ENCODE data around the gene KRTAP5-4.

KRTAP5-4 gene

DNA sequence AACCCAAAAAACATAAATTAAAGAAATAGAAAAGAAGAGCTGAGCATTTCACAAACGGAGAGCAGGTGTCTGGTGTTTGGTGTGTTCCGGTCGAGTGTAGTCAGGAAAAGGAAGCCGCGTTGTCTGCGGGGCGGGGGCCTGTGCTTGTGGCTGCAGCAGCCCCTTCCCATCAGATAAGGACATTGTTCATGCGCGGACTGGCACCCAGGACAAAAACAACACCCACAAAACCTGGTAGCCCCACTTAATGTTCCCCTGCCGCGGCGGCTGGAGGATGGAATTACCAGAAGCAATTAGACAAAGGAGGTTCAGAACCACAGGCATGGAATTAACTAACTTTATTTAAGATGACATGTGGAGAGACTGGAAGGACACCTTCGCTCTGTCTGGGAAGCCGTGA is 37.6 kb upstream of the KRTAP5-4 start:
- no peak overlapping the region for H3K4me3 ChIP-seq (ENCODE audit: low read depth, low read length)
- DNase-seq (ENCODE audit: low read depth, low spot score), result no peak
- POLR2A ChIA-PET, result no interaction called here
- TF ChIP-seq, protein P1, sequence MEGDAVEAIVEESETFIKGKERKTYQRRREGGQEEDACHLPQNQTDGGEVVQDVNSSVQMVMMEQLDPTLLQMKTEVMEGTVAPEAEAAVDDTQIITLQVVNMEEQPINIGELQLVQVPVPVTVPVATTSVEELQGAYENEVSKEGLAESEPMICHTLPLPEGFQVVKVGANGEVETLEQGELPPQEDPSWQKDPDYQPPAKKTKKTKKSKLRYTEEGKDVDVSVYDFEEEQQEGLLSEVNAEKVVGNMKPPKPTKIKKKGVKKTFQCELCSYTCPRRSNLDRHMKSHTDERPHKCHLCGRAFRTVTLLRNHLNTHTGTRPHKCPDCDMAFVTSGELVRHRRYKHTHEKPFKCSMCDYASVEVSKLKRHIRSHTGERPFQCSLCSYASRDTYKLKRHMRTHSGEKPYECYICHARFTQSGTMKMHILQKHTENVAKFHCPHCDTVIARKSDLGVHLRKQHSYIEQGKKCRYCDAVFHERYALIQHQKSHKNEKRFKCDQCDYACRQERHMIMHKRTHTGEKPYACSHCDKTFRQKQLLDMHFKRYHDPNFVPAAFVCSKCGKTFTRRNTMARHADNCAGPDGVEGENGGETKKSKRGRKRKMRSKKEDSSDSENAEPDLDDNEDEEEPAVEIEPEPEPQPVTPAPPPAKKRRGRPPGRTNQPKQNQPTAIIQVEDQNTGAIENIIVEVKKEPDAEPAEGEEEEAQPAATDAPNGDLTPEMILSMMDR (IDR thresholded peaks at IDR 0.05; ENCODE audit: insufficient read depth, low read length, missing control alignments), result no peak
- CTCF ChIA-PET, result no interaction called here

DNA sequence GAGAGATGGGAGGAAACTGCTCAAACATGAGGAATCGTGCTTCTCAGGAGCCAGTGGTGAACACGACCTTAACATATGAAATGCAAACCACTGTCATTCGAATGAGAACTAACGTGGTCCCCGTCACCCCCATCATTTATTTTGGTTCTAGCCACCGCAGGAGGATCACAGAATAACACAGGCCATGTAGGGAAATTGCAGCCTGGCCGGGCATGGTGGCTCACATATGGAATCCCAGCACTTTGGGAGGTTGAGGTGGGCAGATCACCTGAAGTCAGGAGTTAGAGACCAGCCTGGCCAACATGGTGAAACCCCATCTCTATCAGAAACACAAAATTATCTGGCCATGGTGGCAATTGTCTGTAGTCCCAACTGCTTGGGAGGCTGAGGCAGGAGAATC is 34.7 kb upstream of the KRTAP5-4 start:
- TF ChIP-seq, protein P1 (IDR thresholded peaks at IDR 0.05; ENCODE audit: insufficient read depth, low read length, missing control alignments), result no peak
- H3K4me3 ChIP-seq (ENCODE audit: low read depth, low read length), result no peak overlapping the region
- ChIA-PET POLR2A (no interaction called here), CTCF (interaction anchor here (6.9 kb wide), 1 partner anchor 36 kb away, joined by 112 read pairs; no protein-coding TSS in a partner anchor)
- no peak for DNase-seq (ENCODE audit: low read depth, low spot score)

DNA sequence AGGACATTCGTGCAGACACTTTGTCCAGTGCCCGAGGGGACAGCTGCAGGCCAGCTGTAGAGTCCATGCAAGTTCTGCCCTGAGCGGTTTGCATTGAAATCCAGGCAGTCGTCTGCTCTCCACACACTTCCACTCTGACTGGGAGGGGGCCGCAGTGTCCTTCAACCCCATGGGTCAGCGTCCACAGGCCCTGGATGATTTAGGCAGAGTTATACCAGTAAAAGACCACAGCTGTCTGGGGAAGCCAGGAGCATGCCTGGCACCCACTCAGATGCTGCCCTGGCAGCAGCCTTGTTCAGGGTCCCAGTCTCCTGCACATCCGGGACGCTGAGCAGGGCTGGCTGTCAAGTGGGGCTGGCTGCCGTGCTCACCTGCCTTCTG is 34.1 kb upstream of the KRTAP5-4 start:
- ChIA-PET POLR2A (no interaction called here), CTCF (interaction anchor here (6.9 to 11.1 kb wide), 4 partner anchors 15 to 497 kb away, joined by 112 to 230 read pairs (median 132); no protein-coding TSS in a partner anchor)
- TF ChIP-seq, protein P1 (IDR thresholded peaks at IDR 0.05; ENCODE audit: insufficient read depth, low read length, missing control alignments), result no peak
- DNase-seq (ENCODE audit: low read depth, low spot score), result no peak
- H3K4me3 ChIP-seq (ENCODE audit: low read depth, low read length), result no peak overlapping the region

DNA sequence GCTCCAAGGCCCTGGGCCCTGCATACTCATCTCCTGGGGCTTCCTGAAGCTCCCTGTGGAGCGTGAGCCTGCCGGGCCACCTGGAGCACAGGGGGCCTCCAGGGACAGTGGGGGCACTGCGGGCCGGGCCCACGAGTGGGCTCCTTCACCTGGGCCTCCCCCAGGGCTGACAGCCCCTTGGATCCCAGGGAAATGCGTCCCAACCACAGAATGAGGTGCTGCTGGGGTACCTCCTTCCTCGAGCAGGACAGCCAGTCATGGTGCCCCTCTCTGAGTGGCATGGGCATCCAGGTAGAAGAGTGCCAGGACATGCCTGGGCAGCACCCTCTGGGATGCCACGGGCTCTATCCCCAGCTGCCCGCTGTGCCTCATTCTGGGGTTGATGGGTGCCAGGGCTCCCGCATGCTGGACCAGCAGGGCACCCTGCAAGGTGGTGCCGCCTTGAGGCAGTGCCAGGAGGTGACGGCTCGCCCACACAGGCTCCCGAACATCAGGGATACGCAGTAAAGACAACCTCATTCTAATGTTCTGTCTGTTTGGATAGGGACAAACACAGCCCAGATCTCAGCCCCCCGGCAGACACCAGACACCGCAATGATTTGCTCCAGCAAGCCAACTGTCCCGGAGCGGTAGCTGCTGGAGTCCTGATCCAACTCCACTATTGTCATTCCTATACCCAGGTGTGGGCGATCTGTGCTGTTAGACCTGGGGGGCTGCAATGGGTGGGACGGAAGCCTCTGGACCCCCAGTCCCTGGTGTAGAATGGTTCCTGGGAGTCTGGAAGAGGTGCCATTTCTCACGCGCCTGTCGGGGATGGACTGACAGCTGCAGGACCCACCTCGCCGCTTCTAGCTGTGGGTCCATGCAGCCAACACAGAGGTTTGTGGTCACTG is 33.5 kb upstream of the KRTAP5-4 start:
- POLR2A ChIA-PET, result no interaction called here

DNA sequence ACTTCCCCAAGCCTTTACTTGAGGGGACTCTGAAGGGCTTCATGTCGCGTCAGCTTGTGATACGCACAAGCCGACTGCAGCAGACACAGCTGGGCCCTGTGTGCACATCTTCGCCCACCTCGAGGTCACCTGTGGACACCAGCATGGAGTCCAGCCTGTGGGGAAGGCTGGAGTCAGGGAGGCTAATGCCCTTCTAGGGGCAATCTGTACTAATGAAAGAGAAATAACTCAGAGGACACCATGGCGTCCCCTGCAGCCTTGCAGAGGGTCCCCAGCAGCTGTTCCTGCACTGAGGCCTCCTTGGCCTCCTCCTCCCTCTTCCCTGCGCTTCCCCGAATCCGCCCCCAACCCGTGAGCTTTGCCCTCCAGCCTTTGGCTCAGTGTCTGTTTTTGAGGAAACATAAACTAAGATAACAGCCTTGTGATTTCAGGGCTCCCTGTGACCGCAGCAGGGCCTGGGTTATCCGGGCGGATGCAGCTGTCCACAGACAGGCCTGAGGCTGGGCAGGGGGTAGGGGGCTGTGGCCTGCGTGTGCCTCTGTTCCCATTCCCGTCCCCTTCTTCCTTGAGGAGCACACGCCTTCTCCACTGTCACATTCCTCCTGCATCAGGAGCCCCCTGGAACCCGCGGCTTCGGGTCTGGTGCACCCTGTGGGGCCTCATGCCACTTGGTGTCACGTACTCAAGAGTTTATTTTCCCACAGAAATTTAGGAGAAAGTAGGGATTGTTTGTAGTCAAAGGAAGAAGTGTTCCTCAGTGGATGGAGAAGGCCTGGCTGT is 32.6 kb upstream of the KRTAP5-4 start:
- POLR2A ChIA-PET, result no interaction called here
- TF ChIP-seq, protein P1 (IDR thresholded peaks at IDR 0.05; ENCODE audit: insufficient read depth, low read length, missing control alignments), result no peak
- no peak overlapping the region for H3K4me3 ChIP-seq (ENCODE audit: low read depth, low read length)
- CTCF ChIA-PET, result interaction anchor here (1.0 to 11.1 kb wide), 10 partner anchors 14 to 499 kb away, joined by 4 to 230 read pairs (median 100); partner anchors contain the start of genes KRTAP5-5, SYT8 and TNNI2
- no peak for DNase-seq (ENCODE audit: low read depth, low spot score)

More for the DNA sequence above, 33.5 kb upstream of the KRTAP5-4 start:
- TF ChIP-seq, protein P1 (IDR thresholded peaks at IDR 0.05; ENCODE audit: insufficient read depth, low read length, missing control alignments), result no peak
- no peak overlapping the region for H3K4me3 ChIP-seq (ENCODE audit: low read depth, low read length)
- no peak for DNase-seq (ENCODE audit: low read depth, low spot score)
- CTCF ChIA-PET, result interaction anchor here (3.1 to 11.1 kb wide), 8 partner anchors 15 to 498 kb away, joined by 30 to 230 read pairs (median 116); partner anchors contain the start of genes KRTAP5-5 and SYT8

Measured in AG04449 (cell line).